Endothelial cell of umbilical vein (primary cell): ENCODE data around the gene SARS1.

ENCODE experiments used
- EZH2 ChIP-seq: IDR thresholded peaks from 2 replicates; pipeline ENCODE4 v1.6.1; 2012; ENCODE audit warnings: borderline replicate concordance, low read depth, mild to moderate bottlenecking, moderate library complexity, low read length, inconsistent platforms; ENCODE audit not compliant: severe bottlenecking
- FOS ChIP-seq: IDR thresholded peaks from 2 replicates; pipeline ENCODE4 v1.6.1; 2011; ENCODE audit warnings: mild to moderate bottlenecking, low read length, moderate library complexity, borderline replicate concordance; ENCODE audit not compliant: insufficient read depth
- GATA2 ChIP-seq: IDR thresholded peaks from 2 replicates; pipeline ENCODE4 v1.7.0; 2011; ENCODE audit warnings: low read depth, mild to moderate bottlenecking, moderate library complexity, mixed read lengths, low read length; ENCODE audit not compliant: insufficient read length, insufficient read depth
- JUN ChIP-seq: IDR thresholded peaks from 2 replicates; pipeline ENCODE4 v1.6.1; 2011; ENCODE audit warnings: borderline replicate concordance, low read depth; ENCODE audit not compliant: insufficient read length, insufficient read depth
- MYC ChIP-seq: IDR thresholded peaks from one replicate; pipeline ENCODE4 v1.6.1; 2011; ENCODE audit warnings: mild to moderate bottlenecking, low read depth, low read length
- POLR2A ChIP-seq: IDR thresholded peaks from 2 replicates; pipeline ENCODE4 v1.6.1; 2012; ENCODE audit warnings: low read depth, mild to moderate bottlenecking, control low read depth, low read length
- POLR2AphosphoS5 ChIP-seq: IDR thresholded peaks from 2 replicates; pipeline ENCODE4 v1.6.1; 2012; ENCODE audit warnings: low read depth, mild to moderate bottlenecking, control low read depth, low read length, moderate library complexity; ENCODE audit not compliant: insufficient read depth
- TF ChIP-seq, protein P1 (sequence below), 2 donors: IDR thresholded peaks; 1 replicate in 1 of 2; 2 replicates in 1 of 2; pipeline ENCODE4 v1.5.1; 2011; ENCODE audit warnings: low read length in 2 of 2, mild to moderate bottlenecking in 2 of 2, moderate library complexity in 2 of 2, control low read depth in 1 of 2, inconsistent platforms in 1 of 2, low read depth in 1 of 2; ENCODE audit not compliant: insufficient read depth in 1 of 2; ENCODE audit errors: extremely low read depth in 1 of 2
- TF ChIP-seq, protein P2 (sequence below): IDR thresholded peaks from 2 replicates; pipeline ENCODE4 v1.6.1; 2011; ENCODE audit not compliant: insufficient read depth, insufficient read length

GRCh38 chr1:109241841-109242345, 28.2 kb downstream of the SARS1 start:
- TF ChIP-seq, protein P1, sequence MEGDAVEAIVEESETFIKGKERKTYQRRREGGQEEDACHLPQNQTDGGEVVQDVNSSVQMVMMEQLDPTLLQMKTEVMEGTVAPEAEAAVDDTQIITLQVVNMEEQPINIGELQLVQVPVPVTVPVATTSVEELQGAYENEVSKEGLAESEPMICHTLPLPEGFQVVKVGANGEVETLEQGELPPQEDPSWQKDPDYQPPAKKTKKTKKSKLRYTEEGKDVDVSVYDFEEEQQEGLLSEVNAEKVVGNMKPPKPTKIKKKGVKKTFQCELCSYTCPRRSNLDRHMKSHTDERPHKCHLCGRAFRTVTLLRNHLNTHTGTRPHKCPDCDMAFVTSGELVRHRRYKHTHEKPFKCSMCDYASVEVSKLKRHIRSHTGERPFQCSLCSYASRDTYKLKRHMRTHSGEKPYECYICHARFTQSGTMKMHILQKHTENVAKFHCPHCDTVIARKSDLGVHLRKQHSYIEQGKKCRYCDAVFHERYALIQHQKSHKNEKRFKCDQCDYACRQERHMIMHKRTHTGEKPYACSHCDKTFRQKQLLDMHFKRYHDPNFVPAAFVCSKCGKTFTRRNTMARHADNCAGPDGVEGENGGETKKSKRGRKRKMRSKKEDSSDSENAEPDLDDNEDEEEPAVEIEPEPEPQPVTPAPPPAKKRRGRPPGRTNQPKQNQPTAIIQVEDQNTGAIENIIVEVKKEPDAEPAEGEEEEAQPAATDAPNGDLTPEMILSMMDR (IDR thresholded peaks at IDR 0.05; ENCODE audit: extremely low read depth in 1 of 2, insufficient read depth in 1 of 2, low read depth in 1 of 2, low read length in 2 of 2) = no peak
- no peak for TF ChIP-seq EZH2
- no peak for TF ChIP-seq POLR2A
- TF ChIP-seq POLR2AphosphoS5 = no peak
- TF ChIP-seq FOS = no peak
- TF ChIP-seq JUN = no peak
- TF ChIP-seq, protein P2, sequence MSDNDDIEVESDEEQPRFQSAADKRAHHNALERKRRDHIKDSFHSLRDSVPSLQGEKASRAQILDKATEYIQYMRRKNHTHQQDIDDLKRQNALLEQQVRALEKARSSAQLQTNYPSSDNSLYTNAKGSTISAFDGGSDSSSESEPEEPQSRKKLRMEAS = no peak
- no peak for TF ChIP-seq MYC
- TF ChIP-seq GATA2 = no peak
